Muscle layer of duodenum (tissue), 2 donors: ENCODE measurements around the gene RAB15.

Experiments used
- H3K27ac ChIP-seq: one replicate; pipeline ENCODE4 v1.7.0; 2013; ENCODE audit warnings: mild to moderate bottlenecking, low read length
- H3K27me3 ChIP-seq: one replicate; pipeline ENCODE4 v1.7.0; 2013; ENCODE audit warnings: low read depth, mild to moderate bottlenecking, control low read depth, low read length
- H3K36me3 ChIP-seq, 2 donors: one replicate each; pipeline ENCODE4 v1.7.0; 2013; ENCODE audit warnings: low read length in 2 of 2, control low read depth in 1 of 2, mild to moderate bottlenecking in 1 of 2; ENCODE audit not compliant: insufficient read depth in 2 of 2, control insufficient read depth in 1 of 2
- H3K4me1 ChIP-seq, 2 donors: one replicate each; pipeline ENCODE4 v1.7.0; 2013; ENCODE audit warnings: low read length in 2 of 2, mild to moderate bottlenecking in 2 of 2, control low read depth in 1 of 2, moderate library complexity in 1 of 2; ENCODE audit not compliant: insufficient read depth in 2 of 2, control insufficient read depth in 1 of 2
- H3K4me3 ChIP-seq, 2 donors: one replicate each; pipeline ENCODE4 v1.7.0; 2013; ENCODE audit warnings: low read length in 2 of 2, low read depth in 1 of 2, mild to moderate bottlenecking in 1 of 2
- H3K9me3 ChIP-seq, 2 donors: one replicate each; pipeline ENCODE4 v1.7.0; 2013; ENCODE audit warnings: low read length in 2 of 2, control low read depth in 1 of 2, mild to moderate bottlenecking in 1 of 2; ENCODE audit not compliant: control insufficient read depth in 1 of 2
- donor health status: healthy.

Gene RAB15

GRCh38 chr14:64987438-64987767 is 15.3 kb upstream of the RAB15 start:
- H3K27ac ChIP-seq, result peak overlapping the region; percentile 94
- no peaks in the 10 kb centered on the region for H3K27me3 ChIP-seq
- H3K4me1 ChIP-seq, result peaks cover 6 to 16% of the 10 kb centered on the region in 2 donors
- H3K4me3 ChIP-seq, result peak overlapping the region; percentile 85 to 95
- H3K36me3 ChIP-seq, result no peaks in the 10 kb centered on the region
- H3K9me3 ChIP-seq, result no peaks in the 10 kb centered on the region

- Histone ChIP-seq H3K36me3 (no peaks in the 10 kb centered on the region), H3K4me1 (peaks cover 6 to 16% of the 10 kb centered on the region in 2 donors), H3K27me3 (no peaks in the 10 kb centered on the region), H3K9me3 (no peaks in the 10 kb centered on the region), H3K27ac (peak within 1 kb of the TSS; percentile 94), H3K4me3 (peak within 1 kb of the TSS; percentile 85 to 95)
These were observed 14.7 kb upstream of the RAB15 start, which contains the start of gene FNTB for GRCh38 chr14:64986648-64987437. FNTB (plus strand) TSS chr14:64986895; CDS start chr14:64986954, 59 bp downstream.

GRCh38 chr14:64983439-64984310 is 11.5 kb upstream of the RAB15 start:
- Histone ChIP-seq H3K36me3 (no peaks in the 10 kb centered on the region), H3K27ac (no peak overlapping the region), H3K27me3 (no peaks in the 10 kb centered on the region), H3K9me3 (no peaks in the 10 kb centered on the region), H3K4me3 (peak overlapping the region; percentile 8 to 42), H3K4me1 (peaks cover 6 to 16% of the 10 kb centered on the region in 2 donors)

- peaks cover 0 to 5% of the 10 kb centered on the region in 2 donors for H3K4me1 ChIP-seq
- H3K27me3 ChIP-seq, result no peaks in the 10 kb centered on the region
- no peak overlapping the region for H3K27ac ChIP-seq
- H3K36me3 ChIP-seq, result no peaks in the 10 kb centered on the region
- no peaks in the 10 kb centered on the region for H3K9me3 ChIP-seq
- no peak overlapping the region for H3K4me3 ChIP-seq
These were observed 7.4 kb upstream of the RAB15 start for GRCh38 chr14:64979336-64980074.

GRCh38 chr14:64974563-64974962 is 2.4 kb upstream of the RAB15 start:
- Histone ChIP-seq H3K27me3 (no peaks in the 10 kb centered on the region), H3K4me1 (peaks cover 0 to 8% of the 10 kb centered on the region in 2 donors), H3K4me3 (no peak overlapping the region), H3K9me3 (no peaks in the 10 kb centered on the region), H3K36me3 (no peaks in the 10 kb centered on the region), H3K27ac (no peak overlapping the region)

GRCh38 chr14:64973826-64974225 is 1.7 kb upstream of the RAB15 start:
- H3K27ac ChIP-seq, result no peak overlapping the region
- H3K36me3 ChIP-seq, result no peaks in the 10 kb centered on the region
- no peak overlapping the region for H3K4me3 ChIP-seq
- H3K9me3 ChIP-seq, result no peaks in the 10 kb centered on the region
- no peaks in the 10 kb centered on the region for H3K27me3 ChIP-seq
- peaks cover 0 to 8% of the 10 kb centered on the region in 2 donors for H3K4me1 ChIP-seq

- Histone ChIP-seq H3K27me3 (no peaks in the 10 kb centered on the region), H3K9me3 (no peaks in the 10 kb centered on the region), H3K4me1 (peaks cover 0 to 8% of the 10 kb centered on the region in 2 donors), H3K27ac (no peak overlapping the region), H3K36me3 (no peaks in the 10 kb centered on the region), H3K4me3 (peak overlapping the region in 1 of 2 donors; percentile 47)
These were observed 898 bp upstream of the RAB15 start for GRCh38 chr14:64973026-64973442.

GRCh38 chr14:64971491-64971942 is 619 bp downstream of the RAB15 start:
- Histone ChIP-seq H3K27me3 (no peaks in the 10 kb centered on the region), H3K27ac (no peak overlapping the region), H3K9me3 (no peaks in the 10 kb centered on the region), H3K4me1 (peaks cover 0 to 8% of the 10 kb centered on the region in 2 donors), H3K36me3 (no peaks in the 10 kb centered on the region), H3K4me3 (peak overlapping the region; percentile 56 to 70)

GRCh38 chr14:64970776-64971477 is 1.2 kb downstream of the RAB15 start:
- no peaks in the 10 kb centered on the region for H3K27me3 ChIP-seq
- H3K9me3 ChIP-seq, result no peaks in the 10 kb centered on the region
- H3K4me3 ChIP-seq, result peak overlapping the region; percentile 56 to 70
- no peaks in the 10 kb centered on the region for H3K36me3 ChIP-seq
- no peak overlapping the region for H3K27ac ChIP-seq
- peaks cover 0 to 8% of the 10 kb centered on the region in 2 donors for H3K4me1 ChIP-seq

- Histone ChIP-seq H3K4me3 (no peak overlapping the region), H3K27me3 (no peaks in the 10 kb centered on the region), H3K36me3 (no peaks in the 10 kb centered on the region), H3K9me3 (no peaks in the 10 kb centered on the region), H3K4me1 (peaks cover 0 to 8% of the 10 kb centered on the region in 2 donors), H3K27ac (no peak overlapping the region)
These were observed 2.1 kb downstream of the RAB15 start for GRCh38 chr14:64970041-64970440.
